ENCODE measurements around the gene FAM219B.

GRCh38 chr15:74869372-74869725 is 37.3 kb downstream of the FAM219B start:
- no peak for TF ChIP-seq CTCF (conservative IDR thresholded peaks at IDR 0.05; ENCODE audit: low read depth, low read length)
- no peak for TF ChIP-seq POLR2A (IDR thresholded peaks at IDR 0.05; ENCODE audit: low read depth, low read length)
